ENCODE measurements around the gene TDRD9. TPM values are rescaled to one million over a fixed set of nuclear protein-coding genes. Genes with fewer than 3 reads are reported as not detected.

The TDRD9 gene
- total RNA-seq, 1 donor = 0.45 TPM

DNA sequence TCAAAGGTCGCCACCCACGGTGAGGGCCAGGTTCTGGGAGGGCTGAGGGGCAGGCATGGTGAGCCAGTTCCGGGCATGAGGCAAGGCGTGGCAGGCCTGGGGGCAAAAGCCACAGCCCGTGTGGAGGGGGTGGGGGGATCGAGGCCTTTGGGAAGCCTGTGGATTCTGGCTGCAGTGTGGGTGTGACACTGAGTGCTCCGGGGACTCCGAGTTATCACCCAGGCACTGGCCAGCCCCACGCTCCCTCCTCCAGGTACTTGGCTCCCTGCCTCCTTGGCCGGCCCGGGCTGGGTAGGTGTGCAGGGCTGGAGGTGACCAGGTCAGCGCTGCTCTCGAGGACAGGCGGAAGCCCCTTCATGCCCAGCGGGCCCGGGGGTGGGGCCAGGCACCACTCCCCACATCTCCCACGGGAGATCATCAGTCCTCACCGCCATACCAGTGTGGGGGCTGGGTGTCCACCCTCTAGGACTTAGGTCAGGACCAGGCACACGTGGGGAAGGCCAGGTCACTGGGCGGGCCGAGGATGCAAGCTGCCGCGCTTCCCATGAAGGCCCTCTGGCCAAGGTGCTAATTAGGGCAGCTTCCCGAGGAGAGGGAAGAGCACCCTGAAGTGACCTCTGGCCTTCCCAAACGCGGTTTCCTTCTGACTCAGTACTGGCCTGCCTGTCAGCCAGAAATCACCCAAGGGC lies 34.1 kb upstream of the TDRD9 start:
- no peak for DNase-seq (ENCODE audit: low read depth)
- no peak overlapping the region for H3K4me3 ChIP-seq (ENCODE audit: low read depth, low read length)
- TF ChIP-seq, protein P1, sequence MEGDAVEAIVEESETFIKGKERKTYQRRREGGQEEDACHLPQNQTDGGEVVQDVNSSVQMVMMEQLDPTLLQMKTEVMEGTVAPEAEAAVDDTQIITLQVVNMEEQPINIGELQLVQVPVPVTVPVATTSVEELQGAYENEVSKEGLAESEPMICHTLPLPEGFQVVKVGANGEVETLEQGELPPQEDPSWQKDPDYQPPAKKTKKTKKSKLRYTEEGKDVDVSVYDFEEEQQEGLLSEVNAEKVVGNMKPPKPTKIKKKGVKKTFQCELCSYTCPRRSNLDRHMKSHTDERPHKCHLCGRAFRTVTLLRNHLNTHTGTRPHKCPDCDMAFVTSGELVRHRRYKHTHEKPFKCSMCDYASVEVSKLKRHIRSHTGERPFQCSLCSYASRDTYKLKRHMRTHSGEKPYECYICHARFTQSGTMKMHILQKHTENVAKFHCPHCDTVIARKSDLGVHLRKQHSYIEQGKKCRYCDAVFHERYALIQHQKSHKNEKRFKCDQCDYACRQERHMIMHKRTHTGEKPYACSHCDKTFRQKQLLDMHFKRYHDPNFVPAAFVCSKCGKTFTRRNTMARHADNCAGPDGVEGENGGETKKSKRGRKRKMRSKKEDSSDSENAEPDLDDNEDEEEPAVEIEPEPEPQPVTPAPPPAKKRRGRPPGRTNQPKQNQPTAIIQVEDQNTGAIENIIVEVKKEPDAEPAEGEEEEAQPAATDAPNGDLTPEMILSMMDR (IDR thresholded peaks at IDR 0.05; ENCODE audit: insufficient read depth, low read length) = no peak

DNA sequence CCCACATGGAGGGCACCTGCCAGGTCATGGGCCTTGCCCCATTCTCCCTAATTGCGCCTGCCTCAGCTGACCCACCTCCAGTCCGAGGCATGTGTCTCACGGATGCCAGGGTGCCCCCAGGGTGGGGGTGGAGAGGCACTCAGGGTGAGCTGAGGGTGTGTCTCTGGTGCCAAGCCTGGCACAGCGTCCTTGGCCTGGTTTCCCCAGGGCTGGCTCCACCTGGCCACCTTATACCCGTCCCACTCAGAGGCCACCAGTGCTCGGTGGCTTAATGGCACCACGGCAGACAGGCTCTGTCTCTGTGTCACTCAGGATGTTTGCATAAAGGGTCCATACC lies 33.6 kb upstream of the TDRD9 start:
- no peak for DNase-seq (ENCODE audit: low read depth)
- TF ChIP-seq, protein P1 (IDR thresholded peaks at IDR 0.05; ENCODE audit: insufficient read depth, low read length) = no peak
- H3K4me3 ChIP-seq (ENCODE audit: low read depth, low read length) = no peak overlapping the region

DNA sequence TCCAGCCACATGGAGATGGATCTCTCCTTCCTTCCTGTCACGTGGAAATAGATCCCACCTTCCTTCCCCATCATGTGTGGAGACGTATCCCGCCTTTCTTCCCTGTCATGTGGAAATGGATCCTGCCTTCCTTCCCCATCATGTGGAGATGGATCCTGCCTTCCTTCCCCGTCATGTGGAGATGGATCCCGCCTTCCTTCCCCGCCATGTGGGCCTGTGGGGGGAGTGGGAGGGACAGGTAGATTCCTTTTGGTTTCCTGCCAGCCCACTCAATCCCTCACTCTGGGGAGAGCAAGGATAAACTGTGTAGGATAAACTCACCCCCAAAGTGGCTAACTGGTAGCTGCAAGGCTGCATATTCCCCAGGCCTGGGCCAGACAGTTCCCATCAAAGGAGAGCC lies 31.7 kb upstream of the TDRD9 start:
- H3K4me3 ChIP-seq (ENCODE audit: low read depth, low read length) = no peak overlapping the region
- TF ChIP-seq, protein P1 (IDR thresholded peaks at IDR 0.05; ENCODE audit: insufficient read depth, low read length) = no peak
- no peak for DNase-seq (ENCODE audit: low read depth)

DNA sequence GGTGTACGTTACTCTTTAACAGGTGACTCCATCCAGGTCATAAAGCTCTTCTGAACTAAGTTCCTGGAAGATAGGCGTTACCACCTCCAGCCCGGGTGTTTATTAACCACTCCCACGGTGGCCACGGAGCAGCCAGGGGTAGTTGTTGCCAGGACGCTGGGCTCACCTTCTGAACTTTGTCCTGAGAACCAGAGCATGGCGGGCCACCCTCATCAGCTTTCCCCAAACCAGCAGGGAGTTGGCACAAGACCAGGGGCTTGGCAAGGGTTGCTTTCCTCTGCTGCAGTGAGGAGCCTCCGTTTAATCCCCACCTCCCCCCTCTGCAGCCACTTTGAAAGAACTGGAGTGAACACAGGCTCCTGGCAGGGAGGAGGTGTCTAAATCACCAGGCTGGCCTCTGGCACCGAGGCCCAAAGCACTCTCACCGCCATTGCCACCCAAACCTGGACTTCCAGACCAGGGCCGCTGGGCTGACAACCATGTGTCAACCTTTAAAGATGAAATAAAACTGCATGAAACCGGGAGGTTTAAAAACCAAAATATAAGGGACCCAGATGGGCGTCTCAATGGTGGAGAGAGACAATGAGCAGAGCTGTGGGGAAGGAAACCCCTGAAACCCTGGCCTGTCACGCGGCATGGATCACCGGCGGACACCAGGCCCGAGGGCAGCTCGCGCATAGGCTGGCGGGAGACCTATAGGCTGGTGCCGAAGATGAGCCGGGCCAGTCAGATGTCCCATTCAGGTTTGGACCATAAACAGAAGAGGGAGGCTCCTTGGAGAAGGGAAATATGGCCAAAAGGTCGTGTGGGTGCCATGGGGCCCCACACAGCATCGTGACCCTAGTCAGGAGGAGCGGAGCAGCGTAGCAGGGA lies 30.9 kb upstream of the TDRD9 start:
- TF ChIP-seq, protein P1 (IDR thresholded peaks at IDR 0.05; ENCODE audit: insufficient read depth, low read length) = no peak

DNA sequence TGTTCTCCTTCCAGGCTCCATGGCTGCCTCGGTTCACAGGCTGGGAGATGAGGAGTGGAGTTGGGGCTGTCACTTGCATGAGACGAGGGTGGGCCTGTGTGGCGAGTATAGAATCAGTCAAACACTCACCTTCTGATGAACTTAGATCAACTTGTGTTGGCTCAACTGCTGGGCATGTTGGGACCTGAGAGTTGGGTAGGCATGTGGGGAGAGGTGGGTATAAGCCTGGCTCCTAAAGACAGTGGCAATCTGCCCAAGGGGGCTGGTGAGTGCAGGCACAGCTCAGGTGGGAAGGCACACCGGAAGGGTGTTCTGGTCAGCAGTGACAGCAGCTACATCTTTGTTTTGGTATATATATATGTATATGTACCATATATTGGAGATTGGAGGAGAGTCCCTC lies 30.1 kb upstream of the TDRD9 start:
- no peak for DNase-seq (ENCODE audit: low read depth)
- TF ChIP-seq, protein P1 (IDR thresholded peaks at IDR 0.05; ENCODE audit: insufficient read depth, low read length) = no peak

More for the DNA sequence above, 30.9 kb upstream of the TDRD9 start:
- DNase-seq (ENCODE audit: low read depth) = no peak
- no peak overlapping the region for H3K4me3 ChIP-seq (ENCODE audit: low read depth, low read length)

DNA sequence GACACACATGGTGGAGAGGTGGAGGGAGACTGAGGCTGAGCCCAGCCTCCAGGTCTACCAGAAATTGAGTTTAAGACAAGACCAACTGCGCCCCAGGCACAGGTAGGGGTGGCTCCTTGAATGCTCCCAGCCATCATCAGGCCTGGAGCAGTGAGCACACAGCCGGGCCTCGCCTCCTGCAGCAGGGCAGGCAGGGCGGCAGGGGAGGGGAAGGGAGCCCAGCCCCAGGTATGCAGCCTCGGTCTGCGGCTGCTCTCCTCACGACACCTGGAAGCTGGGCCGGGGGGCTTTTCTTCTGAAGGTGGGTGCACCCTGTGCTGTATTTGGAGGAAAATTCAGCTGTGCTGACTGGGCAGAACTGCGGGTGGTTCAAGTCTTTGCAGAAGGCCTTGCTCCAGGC lies 29.5 kb upstream of the TDRD9 start:
- TF ChIP-seq, protein P1 (IDR thresholded peaks at IDR 0.05; ENCODE audit: insufficient read depth, low read length) = no peak
- no peak for DNase-seq (ENCODE audit: low read depth)
- no peak overlapping the region for H3K4me3 ChIP-seq (ENCODE audit: low read depth, low read length)

More for the DNA sequence above, 30.1 kb upstream of the TDRD9 start:
- H3K4me3 ChIP-seq (ENCODE audit: low read depth, low read length) = no peak overlapping the region

All from fibroblast of the aortic adventitia (primary cell).